ENCODE results near the gene DIAPH1.

GRCh38 chr5:141574122-141574510 lies 44.7 kb downstream of the DIAPH1 start:
- no peak for TF ChIP-seq CTCF (conservative IDR thresholded peaks at IDR 0.05 in 1 of 2, IDR thresholded peaks at IDR 0.05 in 1 of 2; ENCODE audit: extremely low read depth in 1 of 2, insufficient read depth in 1 of 2, low read depth in 1 of 2, low read length in 2 of 2)
- no peak for TF ChIP-seq EZH2 (IDR thresholded peaks at IDR 0.05; ENCODE audit: borderline replicate concordance, low read length)

Data from mammary epithelial cell (primary cell).